CD4-positive, alpha-beta T cell treated with Interleukin-15 for 4 hours (primary cell): Measurements from ENCODE around the gene GSC.
"Not testable (repeated sequence)": the region's sequence is repeated elsewhere in the genome, so short reads cannot be mapped to it uniquely, and the experiment has no call there.

Experiments used
- DNase-seq: peaks from one replicate; pipeline ENCODE4 v3.0.0-alpha.2; 2020; ENCODE audit warnings: low spot score

GSC gene

DNA sequence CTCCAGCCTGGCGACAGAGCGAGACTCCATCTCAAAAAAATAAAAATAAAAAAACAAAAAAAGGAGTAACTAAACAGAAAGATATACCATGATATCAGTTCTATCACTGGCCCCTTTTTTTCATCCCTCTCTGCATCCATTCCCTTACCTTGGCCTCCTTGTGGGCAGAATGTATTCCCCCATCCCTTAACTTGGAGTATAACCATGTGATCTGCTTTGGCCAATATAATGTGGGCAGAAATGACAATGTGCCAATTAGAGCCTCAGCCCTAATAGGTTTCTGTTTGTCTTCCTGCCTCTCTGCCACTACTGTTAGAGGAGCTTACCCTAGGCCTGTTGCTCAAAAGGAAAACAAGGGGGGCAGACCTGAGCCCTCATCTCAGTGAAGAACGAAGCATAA is 23.8 kb downstream of the GSC start:
- DNase-seq = no peak

DNA sequence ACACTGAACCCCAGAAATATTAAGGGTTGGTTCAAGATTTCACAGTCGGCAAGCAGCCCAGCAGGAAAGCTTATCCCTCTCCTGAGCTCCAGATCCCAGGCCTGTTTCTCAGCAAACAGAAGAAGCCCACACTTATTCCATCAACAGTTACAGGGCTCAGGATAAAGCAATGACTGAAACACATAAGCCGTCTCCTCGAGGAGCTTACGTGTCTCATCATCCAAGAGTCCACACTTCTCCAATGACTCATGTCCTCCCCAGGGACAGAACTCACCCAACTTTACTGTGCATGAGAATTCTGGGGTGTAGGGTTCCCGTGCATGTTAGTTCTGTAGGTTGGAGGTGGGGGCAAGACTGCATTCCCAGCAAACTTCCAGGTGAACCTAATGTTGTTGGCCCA is 31.2 kb downstream of the GSC start:
- DNase-seq = no peak

DNA sequence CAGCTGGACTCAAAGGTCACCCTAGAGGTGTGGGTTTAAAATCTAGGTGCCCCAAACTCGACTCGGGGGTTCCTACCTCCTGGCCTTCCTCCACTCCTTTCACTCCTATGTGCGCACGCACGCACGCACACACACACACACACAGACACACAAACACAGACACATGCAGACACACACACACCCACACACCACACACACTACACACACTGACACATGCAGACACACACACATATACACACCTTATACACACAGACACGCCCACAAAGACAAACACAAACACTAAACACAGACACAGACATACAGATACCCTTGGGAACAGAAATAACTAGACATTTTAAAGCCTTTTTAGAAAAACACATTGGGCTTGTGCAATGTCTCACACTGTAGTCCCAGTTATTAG is 31.8 kb downstream of the GSC start:
- no peak for DNase-seq

GRCh38 chr14:94728950-94729349 is 41.0 kb downstream of the GSC start:
- DNase-seq = no peak

DNA sequence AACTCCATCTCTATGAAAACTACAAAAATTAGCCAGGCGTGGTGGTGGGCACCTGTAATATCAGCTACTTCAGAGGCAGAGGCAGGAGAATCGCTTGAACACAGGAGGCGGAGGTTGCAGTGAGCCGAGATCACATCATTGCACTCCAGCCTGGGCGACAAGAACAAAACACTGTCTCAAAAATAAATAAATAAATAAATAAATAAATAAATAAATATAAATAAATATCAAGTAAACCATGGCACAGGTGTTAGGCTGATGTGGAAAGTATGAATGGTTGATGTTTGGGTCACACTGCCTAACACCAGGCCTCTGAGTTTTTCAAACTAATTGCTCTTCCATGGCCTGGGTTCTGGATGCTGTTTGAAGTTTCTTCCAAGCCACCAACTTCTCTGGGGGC is 41.5 kb downstream of the GSC start:
- not testable (repeated sequence) for DNase-seq

GRCh38 chr14:94726649-94727048 is 43.3 kb downstream of the GSC start:
- not testable (repeated sequence) for DNase-seq

DNA sequence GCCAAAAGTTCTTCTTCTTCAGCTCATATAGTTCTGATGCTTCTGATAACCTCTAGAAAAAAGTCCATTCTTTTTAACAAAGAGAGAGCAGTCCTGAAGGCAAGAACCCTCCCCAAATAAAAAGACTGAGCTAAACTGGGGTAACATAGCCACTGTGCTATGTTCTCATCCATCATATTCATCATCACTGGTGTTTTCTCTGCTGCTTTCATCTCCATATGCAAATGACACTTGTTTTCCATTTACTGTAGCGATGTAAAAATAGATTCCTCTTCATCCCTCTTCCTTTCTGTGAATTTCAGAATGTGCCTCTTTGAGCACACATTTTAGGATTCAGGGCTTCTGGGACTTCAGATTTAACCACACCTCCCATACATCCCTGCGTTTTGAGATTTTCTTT is 44.9 kb downstream of the GSC start:
- no peak for DNase-seq

- no peak for DNase-seq
These were observed 47.5 kb downstream of the GSC start for GRCh38 chr14:94722397-94722796.
